ENCODE results near the gene KIF1A. TPM values are rescaled to one million over a fixed set of nuclear protein-coding genes. Genes with fewer than 3 reads are reported as not detected.

Gene KIF1A
- total and polyA plus RNA-seq, 2 of the 13 experiments (the other 11 are each of a cell fraction or from before 2014, with no cell fraction given), result 0.01 TPM; not detected in 1

- TF ChIP-seq PHF21A (CRISPR knock-in tag; IDR thresholded peaks at IDR 0.05) (peak; percentile 98), DPF2 (CRISPR knock-in tag; IDR thresholded peaks at IDR 0.05; ENCODE audit: borderline replicate concordance, low read depth) (no peak), ZFP36 (IDR thresholded peaks at IDR 0.05; ENCODE audit: borderline replicate concordance, low read depth, low read length, partially characterized antibody) (no peak), HNF1B (CRISPR knock-in tag; IDR thresholded peaks at IDR 0.05) (peak; percentile 91), HIVEP1 (CRISPR knock-in tag; IDR thresholded peaks at IDR 0.05) (peak; percentile 36; the same call in 1 of the 2 replicates), DBP (CRISPR knock-in tag; IDR thresholded peaks at IDR 0.05; ENCODE audit: not compliant biosample characterization) (peak; percentile 66), CBX5 (CRISPR knock-in tag; IDR thresholded peaks at IDR 0.05; ENCODE audit: borderline replicate concordance) (peak; percentile 64; the same call in 1 of the 2 replicates), ZSCAN25 (CRISPR knock-in tag; IDR thresholded peaks at IDR 0.05) (peak; percentile 99), ZNF510 (CRISPR knock-in tag; IDR thresholded peaks at IDR 0.05; ENCODE audit: low read depth) (0 out of 2 replicates have a peak, but pooled peaks have one; percentile 19), CREBL2 (CRISPR knock-in tag; IDR thresholded peaks at IDR 0.05; ENCODE audit: borderline replicate concordance) (0 out of 2 replicates have a peak, but pooled peaks have one; percentile 55), NR0B2 (CRISPR knock-in tag; IDR thresholded peaks at IDR 0.05) (no peak), ZNF557 (CRISPR knock-in tag; IDR thresholded peaks at IDR 0.05) (peak; percentile 64; the same call in 1 of the 2 replicates), ARID4A (CRISPR knock-in tag; IDR thresholded peaks at IDR 0.05; ENCODE audit: borderline replicate concordance) (peak; percentile 63; the same call in 1 of the 2 replicates), STAG1 (CRISPR knock-in tag; IDR thresholded peaks at IDR 0.05) (0 out of 2 replicates have a peak, but pooled peaks have one; percentile 13), ZNF556 (CRISPR knock-in tag; IDR thresholded peaks at IDR 0.05; ENCODE audit: borderline replicate concordance) (peak; percentile 95; the same call in 1 of the 2 replicates), CEBPG (CRISPR knock-in tag; IDR thresholded peaks at IDR 0.05) (peak; percentile 90), ZBTB34 (CRISPR knock-in tag; IDR thresholded peaks at IDR 0.05) (peak; percentile 94), GATAD2A (CRISPR knock-in tag; IDR thresholded peaks at IDR 0.05) (peak; percentile 73), NFYB (CRISPR knock-in tag; IDR thresholded peaks at IDR 0.05) (no peak), MAFG (CRISPR knock-in tag; IDR thresholded peaks at IDR 0.05) (0 out of 2 replicates have a peak, but pooled peaks have one; percentile 5)
Observed at GRCh38 chr2:240868286-240869108, 48.5 kb upstream of the KIF1A start, which contains the start of gene AGXT (continued).
